OCI-LY7 (cell line): ENCODE data around the gene PRRC2B. TPM values are rescaled to one million over a fixed set of nuclear protein-coding genes. Genes with fewer than 3 reads are reported as not detected.

Experiments
- BruUV-seq: library from RNA; stranded (reverse); fragments of 400-500 nt; replicated peaks from 2 replicates; lab custom pipeline; 2021; lab: Mats Ljungman, UMichigan
- CTCF ChIA-PET: fragments of 300-600 bp; sonication (Branson Sonifier 250); formaldehyde crosslinking; loops from one replicate; lab custom pipeline; 2022; ENCODE audit warnings: antibody characterized with exemption; ENCODE audit not compliant: unreplicated experiment; lab: Charles Lee
- POLR2A ChIA-PET: fragments of 300-600 bp; sonication (Branson Sonifier 250); formaldehyde crosslinking; loops from one replicate; lab custom pipeline; 2022; ENCODE audit warnings: antibody characterized with exemption; lab: Charles Lee
- DNase-seq: peaks from one replicate; pipeline ENCODE4 v3.0.0-alpha.2; 2015; ENCODE audit warnings: low spot score
- H2AFZ ChIP-seq: fragments of 200-600 bp; sonication (generic), shearing (Covaris generic); 2 replicates; pipeline ENCODE4 v1.6.1; 2014; ENCODE audit warnings: mild to moderate bottlenecking, antibody characterized with exemption, low read length, moderate library complexity
- H3K27ac ChIP-seq: fragments of 200-600 bp; sonication (generic); 2 replicates; pipeline ENCODE4 v1.5.1; 2014; ENCODE audit warnings: mixed run types, low read depth, mild to moderate bottlenecking, moderate library complexity, low read length, inconsistent platforms; ENCODE audit not compliant: poor library complexity, severe bottlenecking
- H3K36me3 ChIP-seq: fragments of 200-600 bp; sonication (generic); 2 replicates; pipeline ENCODE4 v1.6.1; 2014; ENCODE audit warnings: mild to moderate bottlenecking, antibody characterized with exemption, low read length, moderate library complexity, mixed read lengths; ENCODE audit not compliant: insufficient read depth
- H3K4me1 ChIP-seq: fragments of 200-600 bp; sonication (generic); 2 replicates; pipeline ENCODE4 v1.5.1; 2014; ENCODE audit warnings: mild to moderate bottlenecking, low read length; ENCODE audit not compliant: insufficient read depth, poor library complexity, severe bottlenecking
- H3K4me2 ChIP-seq: fragments of 200-600 bp; sonication (generic); 2 replicates; pipeline ENCODE4 v1.6.1; 2014; ENCODE audit warnings: mild to moderate bottlenecking, low read length
- H3K4me3 ChIP-seq: fragments of 200-600 bp; sonication (generic); 2 replicates; pipeline ENCODE4 v1.5.1; 2014; ENCODE audit warnings: mild to moderate bottlenecking, low read depth, low read length; ENCODE audit not compliant: poor library complexity, severe bottlenecking
- H3K79me2 ChIP-seq: fragments of 200-600 bp; sonication (generic); 2 replicates; pipeline ENCODE4 v1.6.1; 2016; ENCODE audit warnings: low read depth, mild to moderate bottlenecking, low read length, moderate library complexity, mixed read lengths; ENCODE audit not compliant: insufficient read depth
- H3K9me2 ChIP-seq: fragments of 200-600 bp; sonication (generic); 2 replicates; pipeline ENCODE4 v1.6.1; 2016; ENCODE audit warnings: mild to moderate bottlenecking, low read length, mixed read lengths; ENCODE audit not compliant: insufficient read depth
- H3K9me3 ChIP-seq: fragments of 200-600 bp; sonication (generic); 2 replicates; pipeline ENCODE4 v1.6.1; 2014; ENCODE audit warnings: mild to moderate bottlenecking, mixed run types, low read length, mixed read lengths
- H4K20me1 ChIP-seq: fragments of 200-600 bp; sonication (generic); 2 replicates; pipeline ENCODE4 v1.6.1; 2014; ENCODE audit warnings: mild to moderate bottlenecking, antibody characterized with exemption, low read length, moderate library complexity, mixed read lengths; ENCODE audit not compliant: insufficient read depth
- EZH2phosphoT487 ChIP-seq: fragments of 200-600 bp; sonication (generic); IDR thresholded peaks from 2 replicates; pipeline ENCODE4 v1.6.1; 2018; ENCODE audit warnings: low read depth, borderline replicate concordance, mild to moderate bottlenecking, mixed run types, antibody characterized with exemption, low read length, moderate library complexity, mixed read lengths
- intact Hi-C: fragments of 100-400 bp; cut with micrococcal nuclease; formaldehyde crosslinking; loops from one replicate; pipeline ENCODE4 v1.10.0; 2022; ENCODE audit not compliant: unreplicated experiment
- total RNA-seq, 2 experiments: library from RNA; depleted of rRNA in 1 of 2; stranded (reverse); fragments of >200 nt in 1 of 2; shearing (Covaris generic) in 1 of 2; gene quantifications; 2 replicates each; pipeline ENCODE4 v1.2.3, GENCODE V29; 2014 to 2022
- TF ChIP-seq, protein P1 (sequence below): fragments of 200-600 bp; sonication (generic); conservative IDR thresholded peaks from 2 replicates; pipeline ENCODE4 v1.5.1; 2014; ENCODE audit warnings: mild to moderate bottlenecking, antibody characterized with exemption, low read length, moderate library complexity, mixed read lengths

PRRC2B gene
- total RNA-seq, 2 experiments from 2014 or later: 84.2 to 210 TPM

DNA sequence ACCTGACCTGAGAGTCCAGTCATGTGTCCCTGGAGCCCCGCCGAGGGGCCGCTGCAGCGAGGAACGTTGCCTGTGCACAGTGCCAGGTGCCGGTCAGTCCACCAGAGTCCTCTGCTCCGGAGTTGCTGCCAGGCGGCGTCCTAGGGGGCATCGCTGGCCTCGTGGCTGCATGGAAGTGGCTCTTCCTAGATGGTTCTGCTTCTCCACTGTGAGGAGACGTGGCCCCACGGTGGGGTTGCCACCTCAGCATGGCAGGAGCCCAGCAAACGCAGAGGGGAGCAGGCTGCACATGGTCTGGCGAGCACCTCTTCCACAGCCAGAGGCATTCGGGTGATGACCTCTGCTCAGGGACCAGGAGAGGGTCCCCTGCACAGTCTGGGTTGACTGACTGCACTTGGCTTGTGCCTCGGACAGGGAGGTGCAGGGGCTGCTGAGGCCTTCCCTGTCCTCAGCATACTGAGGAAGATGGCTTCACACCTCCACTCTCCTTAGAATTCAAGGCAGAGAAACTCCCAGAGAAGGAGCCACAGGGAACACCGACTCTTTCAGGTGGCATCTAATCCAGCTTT lies 83.0 kb downstream of the PRRC2B start:
- no peak overlapping the region for H3K27ac ChIP-seq
- no peaks in the 10 kb centered on the region for H3K4me1 ChIP-seq
- H3K9me2 ChIP-seq: no peaks in the 10 kb centered on the region
- intact Hi-C loops: no loop called here
- no peaks in the 10 kb centered on the region; the same call in 1 of the 2 replicates for H3K79me2 ChIP-seq
- H3K4me2 ChIP-seq: no peak overlapping the region
- H3K36me3 ChIP-seq: peaks cover 95% of the 10 kb centered on the region
- H3K9me3 ChIP-seq: no peaks in the 10 kb centered on the region
- no peak overlapping the region for H2AFZ ChIP-seq
- CTCF ChIA-PET: no interaction called here
- POLR2A ChIA-PET: no interaction called here
- no TSS peak for BruUV-seq
- H3K4me3 ChIP-seq: no peak overlapping the region
- TF ChIP-seq, protein P1, sequence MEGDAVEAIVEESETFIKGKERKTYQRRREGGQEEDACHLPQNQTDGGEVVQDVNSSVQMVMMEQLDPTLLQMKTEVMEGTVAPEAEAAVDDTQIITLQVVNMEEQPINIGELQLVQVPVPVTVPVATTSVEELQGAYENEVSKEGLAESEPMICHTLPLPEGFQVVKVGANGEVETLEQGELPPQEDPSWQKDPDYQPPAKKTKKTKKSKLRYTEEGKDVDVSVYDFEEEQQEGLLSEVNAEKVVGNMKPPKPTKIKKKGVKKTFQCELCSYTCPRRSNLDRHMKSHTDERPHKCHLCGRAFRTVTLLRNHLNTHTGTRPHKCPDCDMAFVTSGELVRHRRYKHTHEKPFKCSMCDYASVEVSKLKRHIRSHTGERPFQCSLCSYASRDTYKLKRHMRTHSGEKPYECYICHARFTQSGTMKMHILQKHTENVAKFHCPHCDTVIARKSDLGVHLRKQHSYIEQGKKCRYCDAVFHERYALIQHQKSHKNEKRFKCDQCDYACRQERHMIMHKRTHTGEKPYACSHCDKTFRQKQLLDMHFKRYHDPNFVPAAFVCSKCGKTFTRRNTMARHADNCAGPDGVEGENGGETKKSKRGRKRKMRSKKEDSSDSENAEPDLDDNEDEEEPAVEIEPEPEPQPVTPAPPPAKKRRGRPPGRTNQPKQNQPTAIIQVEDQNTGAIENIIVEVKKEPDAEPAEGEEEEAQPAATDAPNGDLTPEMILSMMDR: no peak
- no peak for TF ChIP-seq EZH2phosphoT487
- no peak for DNase-seq
- H4K20me1 ChIP-seq: no peaks in the 10 kb centered on the region

DNA sequence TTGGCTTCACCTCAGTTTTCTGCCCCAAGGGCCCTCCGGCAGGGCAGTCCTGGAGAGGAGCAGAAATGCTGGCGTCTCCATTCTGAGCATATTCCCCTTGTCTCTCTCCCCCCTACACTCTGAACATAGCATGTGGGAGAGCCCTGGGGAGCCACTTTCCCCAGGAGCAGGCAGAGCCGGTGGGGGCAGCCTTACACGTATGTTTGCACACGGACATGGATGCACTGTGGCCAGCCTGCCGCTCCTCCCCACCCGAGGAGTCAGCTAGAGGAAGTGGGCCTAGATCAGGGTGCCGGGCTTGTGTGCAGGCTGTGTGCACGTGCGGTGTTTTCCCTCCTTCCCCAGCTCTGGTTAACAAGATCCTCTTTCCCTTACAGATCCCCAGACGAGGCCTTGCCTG lies 83.5 kb downstream of the PRRC2B start:
- no peaks in the 10 kb centered on the region for H3K4me1 ChIP-seq
- H3K4me2 ChIP-seq: no peak overlapping the region
- intact Hi-C loops: no loop called here
- H3K4me3 ChIP-seq: no peak overlapping the region
- H3K36me3 ChIP-seq: peaks cover 96% of the 10 kb centered on the region
- H4K20me1 ChIP-seq: no peaks in the 10 kb centered on the region
- ChIA-PET POLR2A (no interaction called here), CTCF (no interaction called here)
- H3K79me2 ChIP-seq: no peaks in the 10 kb centered on the region
- no TSS peak for BruUV-seq
- no peak overlapping the region for H2AFZ ChIP-seq
- H3K9me2 ChIP-seq: no peaks in the 10 kb centered on the region
- TF ChIP-seq, protein P1: no peak
- TF ChIP-seq EZH2phosphoT487: no peak
- no peak overlapping the region for H3K27ac ChIP-seq
- H3K9me3 ChIP-seq: no peaks in the 10 kb centered on the region
- DNase-seq: no peak

DNA sequence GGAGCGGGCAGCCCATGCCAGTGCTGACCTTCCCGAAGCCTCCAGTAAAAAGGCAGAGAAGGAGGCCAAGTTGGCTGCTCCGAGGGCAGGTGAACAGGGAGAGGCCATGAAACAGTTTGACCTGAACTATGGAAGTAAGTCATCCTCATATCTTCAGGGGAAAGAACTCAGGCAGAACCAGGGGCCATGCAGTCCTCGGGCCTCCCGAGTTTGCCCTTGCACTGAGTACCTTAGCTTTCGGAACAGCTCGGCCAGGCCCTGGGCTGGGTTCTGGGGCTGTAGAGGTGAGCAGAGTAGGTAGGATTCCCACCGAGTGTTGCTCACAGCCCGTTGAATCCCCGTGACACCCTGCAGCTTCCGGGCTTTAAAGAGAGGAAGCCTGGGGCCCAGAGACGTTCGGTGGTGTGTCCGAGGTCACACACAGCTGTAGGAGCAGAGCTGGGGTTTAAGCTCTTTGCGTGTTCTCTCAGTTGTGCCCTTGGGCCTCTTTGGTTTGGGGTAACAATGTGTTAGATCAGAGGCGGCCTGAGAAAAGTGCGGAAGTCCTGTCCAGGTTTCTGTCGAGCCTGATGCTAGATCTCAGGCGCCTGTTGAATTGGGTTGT lies 84.0 kb downstream of the PRRC2B start:
- H3K27ac ChIP-seq: no peak overlapping the region
- H4K20me1 ChIP-seq: no peaks in the 10 kb centered on the region
- no peaks in the 10 kb centered on the region for H3K9me2 ChIP-seq
- DNase-seq: no peak
- no peaks in the 10 kb centered on the region for H3K79me2 ChIP-seq
- H3K9me3 ChIP-seq: no peaks in the 10 kb centered on the region
- TF ChIP-seq EZH2phosphoT487: no peak
- TF ChIP-seq, protein P1: no peak
- H3K36me3 ChIP-seq: peaks cover 97% of the 10 kb centered on the region
- CTCF ChIA-PET: no interaction called here
- POLR2A ChIA-PET: no interaction called here
- H3K4me2 ChIP-seq: no peak overlapping the region
- H2AFZ ChIP-seq: no peak overlapping the region
- intact Hi-C loops: loop anchor here (1.0 to 2.0 kb wide), 3 partner anchors 83 to 128 kb away; partner anchors contain the start of gene PRRC2B
- no TSS peak for BruUV-seq
- no peaks in the 10 kb centered on the region for H3K4me1 ChIP-seq
- H3K4me3 ChIP-seq: no peak overlapping the region
